ENCODE measurements around the gene PCSK2. TPM values are rescaled to one million over a fixed set of nuclear protein-coding genes. Genes with fewer than 3 reads are reported as not detected.

The PCSK2 gene
- total and polyA plus RNA-seq, 4 donors: 0.51 to 9.8 (median 1.5) TPM

- no peak for ATAC-seq (ENCODE audit: insufficient read depth, low FRiP score)
Measured at GRCh38 chr20:17300113-17300512, 73.3 kb downstream of the PCSK2 start.

GRCh38 chr20:17304774-17305173 is 77.9 kb downstream of the PCSK2 start:
- H3K9me3 ChIP-seq (ENCODE audit: control insufficient read depth in 4 of 4, insufficient read depth in 3 of 4, low read length in 3 of 4): peaks cover 0 to 3% (median 0%) of the 10 kb centered on the region in 4 donors
- WGBS, 2 donors: 46 to 60% methylated on average over 3 of the region's 3 CpGs

More at GRCh38 chr20:17300113-17300512, 73.3 kb downstream of the PCSK2 start:
- H3K9ac ChIP-seq (ENCODE audit: insufficient read depth in 1 of 2, low read length in 2 of 2): no peak overlapping the region
- no peaks in the 10 kb centered on the region for H3K36me3 ChIP-seq (ENCODE audit: control insufficient read depth in 4 of 4, insufficient read depth in 4 of 4, low read length in 4 of 4)
- no peak for DNase-seq
- TF ChIP-seq CTCF (IDR thresholded peaks at IDR 0.05; ENCODE audit: control extremely low read depth, extremely low read depth): no peak
- no peaks in the 10 kb centered on the region for H3K27me3 ChIP-seq (ENCODE audit: control insufficient read depth in 3 of 3, insufficient read depth in 3 of 3, low read length in 2 of 3)
- 93 to 96% methylated on average over 2 of the region's 2 CpGs for WGBS, 2 donors
- H3K27ac ChIP-seq (ENCODE audit: low read depth in 1 of 2, low read length in 1 of 2): no peak overlapping the region
- no peaks in the 10 kb centered on the region for H3K4me1 ChIP-seq (ENCODE audit: control insufficient read depth in 5 of 5, insufficient read depth in 5 of 5, low read length in 5 of 5)
- H3K4me3 ChIP-seq: no peak overlapping the region
- peaks cover 0 to 6% (median 0%) of the 10 kb centered on the region in 4 donors for H3K9me3 ChIP-seq (ENCODE audit: control insufficient read depth in 4 of 4, insufficient read depth in 3 of 4, low read length in 3 of 4)

GRCh38 chr20:17306427-17306826 is 79.6 kb downstream of the PCSK2 start:
- H3K36me3 ChIP-seq (ENCODE audit: control insufficient read depth in 4 of 4, insufficient read depth in 4 of 4, low read length in 4 of 4): no peaks in the 10 kb centered on the region
- H3K9ac ChIP-seq (ENCODE audit: insufficient read depth in 1 of 2, low read length in 2 of 2): no peak overlapping the region
- H3K4me3 ChIP-seq: no peak overlapping the region
- ATAC-seq (ENCODE audit: insufficient read depth, low FRiP score): no peak
- no peaks in the 10 kb centered on the region for H3K4me1 ChIP-seq (ENCODE audit: control insufficient read depth in 5 of 5, insufficient read depth in 5 of 5, low read length in 5 of 5)
- TF ChIP-seq CTCF (IDR thresholded peaks at IDR 0.05; ENCODE audit: control extremely low read depth, extremely low read depth): no peak
- no peak overlapping the region for H3K27ac ChIP-seq (ENCODE audit: low read depth in 1 of 2, low read length in 1 of 2)
- no peak for DNase-seq
- peaks cover 0 to 4% (median 2%) of the 10 kb centered on the region in 3 donors for H3K27me3 ChIP-seq (ENCODE audit: control insufficient read depth in 3 of 3, insufficient read depth in 3 of 3, low read length in 2 of 3)
- H3K9me3 ChIP-seq (ENCODE audit: control insufficient read depth in 4 of 4, insufficient read depth in 3 of 4, low read length in 3 of 4): peaks cover 0 to 3% (median 0%) of the 10 kb centered on the region in 4 donors
- WGBS, 2 donors: 84 to 93% methylated on average over 4 of the region's 4 CpGs

More at GRCh38 chr20:17304774-17305173, 77.9 kb downstream of the PCSK2 start:
- no peak for TF ChIP-seq CTCF (IDR thresholded peaks at IDR 0.05; ENCODE audit: control extremely low read depth, extremely low read depth)
- H3K9ac ChIP-seq (ENCODE audit: insufficient read depth in 1 of 2, low read length in 2 of 2): no peak overlapping the region
- no peak for DNase-seq
- peaks cover 0 to 4% (median 2%) of the 10 kb centered on the region in 3 donors for H3K27me3 ChIP-seq (ENCODE audit: control insufficient read depth in 3 of 3, insufficient read depth in 3 of 3, low read length in 2 of 3)
- H3K36me3 ChIP-seq (ENCODE audit: control insufficient read depth in 4 of 4, insufficient read depth in 4 of 4, low read length in 4 of 4): no peaks in the 10 kb centered on the region
- ATAC-seq (ENCODE audit: insufficient read depth, low FRiP score): no peak
- no peak overlapping the region for H3K4me3 ChIP-seq
- no peaks in the 10 kb centered on the region for H3K4me1 ChIP-seq (ENCODE audit: control insufficient read depth in 5 of 5, insufficient read depth in 5 of 5, low read length in 5 of 5)
- no peak overlapping the region for H3K27ac ChIP-seq (ENCODE audit: low read depth in 1 of 2, low read length in 1 of 2)

GRCh38 chr20:17314264-17314663 is 87.4 kb downstream of the PCSK2 start:
- Histone ChIP-seq H3K9me3 (ENCODE audit: control insufficient read depth in 4 of 4, insufficient read depth in 3 of 4, low read length in 3 of 4) (peaks cover 0 to 1% (median 0%) of the 10 kb centered on the region in 4 donors), H3K4me3 (no peak overlapping the region), H3K9ac (ENCODE audit: insufficient read depth in 1 of 2, low read length in 2 of 2) (no peak overlapping the region), H3K27ac (ENCODE audit: low read depth in 1 of 2, low read length in 1 of 2) (no peak overlapping the region), H3K36me3 (ENCODE audit: control insufficient read depth in 4 of 4, insufficient read depth in 4 of 4, low read length in 4 of 4) (no peaks in the 10 kb centered on the region), H3K27me3 (ENCODE audit: control insufficient read depth in 3 of 3, insufficient read depth in 3 of 3, low read length in 2 of 3) (peaks cover 0 to 37% (median 35%) of the 10 kb centered on the region in 3 donors), H3K4me1 (ENCODE audit: control insufficient read depth in 5 of 5, insufficient read depth in 5 of 5, low read length in 5 of 5) (peaks cover 0 to 6% (median 0%) of the 10 kb centered on the region in 5 donors)
- 78 to 85% methylated on average over 5 of the region's 5 CpGs for WGBS, 2 donors
- no peak for ATAC-seq (ENCODE audit: insufficient read depth, low FRiP score)
- no peak for DNase-seq
- no peak for TF ChIP-seq CTCF (IDR thresholded peaks at IDR 0.05; ENCODE audit: control extremely low read depth, extremely low read depth)

Data from lung (tissue), 12 donors.